NCI-H82 treated with DMSO at 0.1 percent for 48 hours (cell line): ENCODE data around the gene PRKAR2A.
"Not testable (repeated sequence)": the region's sequence is repeated elsewhere in the genome, so short reads cannot be mapped to it uniquely, and the experiment has no call there.

ENCODE experiments used
- DNase-seq: peaks from one replicate; lab custom pipeline; 2025; ENCODE audit not compliant: unreplicated experiment; lab: John Stamatoyannopoulos, UW

PRKAR2A gene

DNA sequence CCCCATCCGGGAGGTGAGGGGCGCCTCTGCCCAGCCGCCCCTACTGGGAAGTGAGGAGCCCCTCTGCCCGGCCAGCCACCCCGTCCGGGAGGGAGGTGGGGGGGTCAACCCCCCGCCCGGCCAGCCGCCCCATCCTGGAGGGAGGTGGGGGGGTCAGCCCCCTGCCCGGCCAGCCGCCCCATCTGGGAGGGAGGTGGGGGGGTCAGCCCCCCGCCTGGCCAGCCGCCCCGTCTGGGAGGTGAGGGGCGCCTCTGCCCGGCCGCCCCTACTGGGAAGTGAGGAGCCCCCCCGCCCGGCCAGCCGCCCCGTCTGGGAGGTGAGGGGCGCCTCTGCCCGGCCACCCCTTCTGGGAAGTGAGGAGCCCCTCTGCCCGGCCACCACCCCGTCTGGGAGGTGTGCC lies 113.1 kb downstream of the PRKAR2A start:
- DNase-seq: not testable (repeated sequence)

DNA sequence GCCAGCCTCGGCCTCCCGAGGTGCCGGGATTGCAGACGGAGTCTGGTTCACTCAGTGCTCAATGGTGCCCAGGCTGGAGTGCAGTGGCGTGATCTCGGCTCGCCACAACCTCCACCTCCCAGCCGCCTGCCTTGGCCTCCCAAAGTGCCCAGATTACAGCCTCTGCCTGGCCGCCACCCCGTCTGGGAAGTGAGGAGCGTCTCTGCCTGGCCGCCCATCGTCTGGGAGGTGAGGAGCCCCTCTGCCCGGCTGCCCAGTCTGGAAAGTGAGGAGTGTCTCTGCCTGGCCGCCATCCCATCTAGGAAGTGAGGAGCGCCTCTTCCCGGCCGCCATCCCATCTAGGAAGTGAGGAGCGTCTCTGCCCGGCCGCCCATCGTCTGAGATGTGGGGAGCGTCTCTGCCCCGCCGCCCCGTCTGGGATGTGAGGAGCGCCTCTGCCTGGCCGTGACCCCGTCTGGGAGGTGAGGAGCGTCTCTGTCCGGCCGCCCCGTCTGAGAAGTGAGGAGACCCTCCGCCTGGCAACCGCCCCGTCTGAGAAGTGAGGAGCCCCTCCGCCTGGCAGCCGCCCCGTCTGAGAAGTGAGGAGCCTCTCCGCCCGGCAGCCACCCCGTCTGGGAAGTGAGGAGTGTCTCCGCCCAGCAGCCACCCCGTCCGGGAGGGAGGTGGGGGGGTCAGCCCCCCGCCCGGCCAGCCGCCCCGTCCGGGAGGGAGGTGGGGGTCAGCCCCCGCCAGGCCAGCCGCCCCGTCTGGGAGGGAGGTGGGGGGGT lies 113.7 kb downstream of the PRKAR2A start:
- not testable (repeated sequence) for DNase-seq

DNA sequence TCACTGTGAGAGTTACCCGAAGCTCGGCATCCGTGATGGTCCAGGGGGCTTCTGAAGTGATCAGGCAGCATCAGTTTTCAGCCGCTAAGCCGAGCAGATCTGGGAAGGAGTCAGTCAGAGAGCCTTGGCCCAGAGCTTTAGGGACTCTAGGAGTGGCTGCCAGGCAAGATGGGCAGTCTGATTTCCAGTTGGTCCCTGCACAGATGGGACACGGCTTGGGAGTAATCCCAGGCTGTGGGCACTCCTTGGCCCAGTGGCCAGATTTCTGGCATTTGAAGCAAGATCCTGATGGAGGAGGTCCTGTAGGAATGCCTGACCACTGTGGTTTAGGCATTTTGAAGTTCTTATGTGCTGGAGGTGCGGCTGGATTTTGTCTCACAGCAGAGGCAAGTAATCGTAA lies 120.2 kb downstream of the PRKAR2A start:
- DNase-seq: no peak

DNA sequence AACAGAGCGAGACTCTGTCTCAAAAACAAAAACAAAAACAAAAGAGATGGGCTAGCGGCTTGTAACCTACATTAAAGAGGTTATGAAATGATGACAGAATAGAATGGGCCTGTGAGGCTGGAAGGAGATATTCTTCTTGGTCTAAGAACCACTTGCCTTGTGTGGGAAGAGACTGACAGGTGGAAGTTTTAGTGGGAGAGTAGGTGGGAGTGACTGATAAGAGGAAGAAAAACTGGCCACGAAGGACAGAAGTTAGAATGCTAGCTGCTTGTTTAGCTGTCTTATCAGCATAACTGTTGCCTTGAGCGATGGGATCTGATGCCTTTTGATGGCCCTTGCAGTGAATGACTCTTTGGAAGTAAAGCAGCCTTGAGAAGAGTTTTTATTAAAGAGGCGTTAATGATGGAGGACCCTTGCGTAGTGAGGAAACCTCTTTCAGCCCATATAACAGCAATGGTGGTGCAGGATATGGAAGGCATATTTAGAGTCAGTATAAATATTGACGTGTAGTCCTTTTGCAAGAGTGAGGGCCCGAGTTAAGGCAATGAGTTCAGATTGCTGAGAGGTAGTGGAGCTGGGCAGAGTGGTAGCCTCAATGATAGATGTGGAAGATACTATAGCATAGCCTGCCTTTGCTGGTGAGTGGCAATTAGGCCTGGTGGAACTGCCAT lies 122.4 kb downstream of the PRKAR2A start:
- DNase-seq: not testable (repeated sequence)

DNA sequence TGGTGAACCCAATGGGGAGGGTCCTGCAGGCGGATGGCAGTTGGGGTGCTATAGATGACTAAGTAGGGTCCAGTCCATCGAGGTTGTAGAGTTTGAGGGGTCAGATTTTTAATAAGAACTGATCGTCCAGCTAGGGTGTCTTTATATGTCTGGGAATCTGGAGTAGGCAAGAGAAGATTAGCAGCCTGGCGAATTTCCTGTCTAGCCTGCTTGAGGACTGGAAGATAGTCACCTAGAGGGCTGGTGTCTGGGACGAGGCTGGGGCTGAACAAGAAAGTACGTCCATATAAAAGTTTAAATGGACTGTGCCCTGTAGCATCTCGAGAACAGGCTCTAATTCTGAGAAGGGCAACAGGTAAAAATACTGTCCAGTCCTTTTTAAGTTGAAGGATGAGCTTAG lies 123.9 kb downstream of the PRKAR2A start:
- no peak for DNase-seq

DNA sequence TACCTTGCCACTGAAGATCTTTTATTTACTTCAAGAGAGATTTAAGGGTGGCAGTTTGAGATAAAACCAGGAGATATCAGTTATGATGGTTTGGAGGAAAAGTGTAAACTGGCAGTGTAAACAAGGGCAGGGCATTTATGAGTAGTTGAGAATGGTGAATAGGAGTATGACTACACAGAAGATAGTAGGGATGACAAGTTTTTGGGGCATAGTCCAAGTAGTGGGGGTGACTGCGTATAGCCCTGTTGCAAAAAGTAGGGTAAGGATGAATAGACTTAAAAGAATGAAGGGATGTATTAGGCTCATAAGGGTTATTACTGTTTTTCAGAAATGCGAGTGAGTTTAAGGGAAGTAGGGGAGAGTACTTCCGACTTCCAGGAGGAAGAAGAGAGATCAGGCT lies 124.4 kb downstream of the PRKAR2A start:
- not testable (repeated sequence) for DNase-seq

DNA sequence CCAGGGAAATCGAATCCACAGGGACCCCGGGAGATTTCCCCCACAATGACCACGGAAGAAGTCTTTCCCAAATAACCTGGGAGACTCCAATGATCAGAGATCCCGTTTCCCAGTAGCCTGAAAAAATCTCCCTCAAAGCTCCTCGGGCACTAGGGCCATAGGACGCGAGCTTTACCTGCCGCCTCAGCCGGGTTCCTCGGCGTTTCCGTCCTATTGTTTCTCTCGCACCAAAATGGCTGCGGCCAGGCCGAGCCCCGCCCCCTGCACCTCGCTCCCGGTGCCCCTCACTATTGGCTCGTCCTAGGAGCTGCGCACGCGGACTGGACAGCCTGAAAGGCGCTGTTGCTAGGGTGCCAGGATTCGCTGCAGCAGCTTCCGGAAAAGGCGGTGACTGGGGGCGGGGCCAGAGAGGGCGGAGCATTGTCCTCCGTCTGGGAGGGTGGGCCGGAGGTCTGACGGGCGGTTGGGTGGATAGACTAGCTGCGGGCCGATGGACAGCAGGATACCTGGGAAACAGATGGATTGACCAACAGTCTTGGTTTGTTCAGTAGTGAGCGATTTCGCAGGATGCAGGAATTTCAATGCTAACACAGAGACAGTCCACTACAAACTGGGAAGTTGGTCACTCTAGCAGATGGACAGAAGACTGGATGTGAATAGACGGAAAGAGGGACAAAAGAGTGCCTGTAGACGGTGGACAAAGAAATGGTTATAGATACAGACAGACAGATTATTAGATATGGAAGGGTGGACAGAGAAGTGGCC lies 130.5 kb downstream of the PRKAR2A start, which contains the start of gene IP6K2:
IP6K2 (minus strand) TSS at position 240 of the 765 bp plus-strand sequence. CDS start 21,930 bp downstream, outside the sequence.
- DNase-seq: peak; percentile 81

DNA sequence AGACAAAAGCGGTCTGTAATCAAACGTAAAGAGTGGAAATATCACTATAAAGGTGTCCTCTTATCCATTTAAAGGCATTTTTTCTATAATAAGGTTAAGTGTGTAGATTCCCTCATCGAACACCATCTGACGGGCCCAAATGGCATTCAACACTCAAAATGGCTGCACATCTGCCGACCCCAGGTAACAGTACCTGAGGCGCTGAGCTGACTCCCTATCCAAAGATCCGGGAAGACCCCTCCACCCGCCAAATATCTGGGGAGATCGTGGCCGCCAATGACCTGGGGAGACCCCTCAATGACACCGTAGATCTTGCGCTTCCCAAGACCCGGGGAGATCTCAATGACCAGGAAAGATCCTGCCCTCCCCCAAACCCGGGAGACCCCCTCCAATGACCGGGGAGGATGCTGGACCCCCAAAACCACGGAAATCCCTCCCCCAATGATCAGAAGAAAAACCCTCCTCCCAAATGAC lies 131.1 kb downstream of the PRKAR2A start:
- DNase-seq: no peak

DNA sequence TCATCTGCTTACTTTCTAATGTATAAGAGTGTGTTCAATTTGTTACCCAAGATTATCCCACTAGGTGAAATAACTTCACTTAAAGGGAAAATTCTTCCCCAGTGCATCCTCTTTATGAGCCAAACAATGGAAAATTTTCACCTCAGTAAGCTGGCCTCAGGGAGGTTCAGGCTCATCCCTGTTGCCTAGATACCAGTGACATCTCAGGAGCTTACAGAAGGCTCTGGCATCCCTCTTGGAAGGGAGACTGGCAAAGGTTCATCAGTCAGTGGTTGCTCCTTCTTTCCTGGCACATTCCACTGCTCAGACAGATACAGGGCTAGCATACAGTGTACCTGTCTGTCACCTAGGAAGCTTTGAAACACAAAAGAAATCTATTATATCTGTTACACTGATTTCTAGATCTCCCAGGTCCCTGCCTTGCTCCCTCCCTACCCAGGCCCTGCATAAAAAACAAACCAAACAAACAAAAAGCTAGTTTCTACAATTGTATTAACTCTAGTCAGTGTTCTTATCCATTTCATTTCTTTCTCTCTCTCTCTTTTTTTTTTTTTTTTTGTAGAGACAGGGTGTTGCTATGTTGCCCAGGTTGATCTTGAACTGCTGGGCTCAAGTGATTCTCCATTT lies 132.4 kb downstream of the PRKAR2A start:
- DNase-seq: no peak

DNA sequence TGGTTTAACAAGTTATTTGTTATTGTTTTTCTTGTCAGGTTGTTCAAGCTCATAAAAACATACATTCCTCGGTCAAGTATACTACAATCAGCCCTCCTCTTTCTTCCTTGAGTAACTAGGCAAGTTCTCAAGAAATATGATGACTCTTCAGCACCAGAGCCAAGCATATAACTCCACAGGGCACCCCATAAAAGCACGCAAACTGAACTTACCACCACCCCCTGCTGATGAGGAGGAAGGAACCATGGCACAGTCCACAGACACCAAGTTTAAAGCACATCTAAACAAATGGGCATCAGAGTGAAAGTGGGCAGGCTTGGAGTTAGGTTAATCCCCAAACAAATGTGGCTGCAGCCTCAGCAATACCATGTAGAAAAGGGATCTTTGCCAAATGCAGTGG lies 135.9 kb downstream of the PRKAR2A start:
- no peak for DNase-seq

DNA sequence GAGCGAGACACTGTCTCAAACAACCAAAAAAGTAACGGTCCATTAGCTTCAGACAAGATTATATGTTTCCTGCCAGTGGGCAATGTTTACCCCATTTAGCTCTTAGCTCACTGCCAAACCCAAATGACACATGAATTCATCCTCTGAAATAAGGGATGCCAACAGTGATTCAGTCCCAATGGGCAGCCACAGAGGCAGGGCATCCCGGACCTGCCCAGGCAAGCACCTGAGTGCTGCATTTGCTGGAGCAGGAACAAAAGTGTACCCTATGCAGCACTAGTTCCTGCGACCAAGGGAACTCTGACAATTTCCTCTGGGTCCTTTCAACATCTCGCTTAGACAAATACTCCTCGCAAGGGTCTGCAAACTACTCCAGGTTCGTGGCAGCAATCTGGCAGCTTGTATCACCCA lies 138.6 kb downstream of the PRKAR2A start:
- DNase-seq: no peak

DNA sequence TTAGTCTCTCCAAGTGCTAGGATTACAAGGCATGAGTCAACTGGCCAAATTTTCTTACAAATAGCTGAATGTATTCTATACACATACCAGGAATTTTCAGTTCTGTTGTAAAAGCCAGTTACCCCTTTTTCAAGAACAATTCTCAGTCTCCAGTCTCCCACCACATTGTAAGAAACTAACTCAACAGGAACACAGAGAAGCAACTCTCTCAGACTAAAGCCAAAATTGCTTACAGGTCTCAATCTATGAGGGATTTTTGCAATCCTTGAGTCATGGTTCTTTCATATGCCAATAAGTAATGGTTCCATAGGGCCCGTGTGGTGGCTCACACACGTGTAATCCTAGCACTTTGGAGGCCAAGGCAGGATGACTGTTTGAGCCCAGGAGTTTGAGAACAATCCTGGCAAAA lies 139.2 kb downstream of the PRKAR2A start:
- no peak for DNase-seq

DNA sequence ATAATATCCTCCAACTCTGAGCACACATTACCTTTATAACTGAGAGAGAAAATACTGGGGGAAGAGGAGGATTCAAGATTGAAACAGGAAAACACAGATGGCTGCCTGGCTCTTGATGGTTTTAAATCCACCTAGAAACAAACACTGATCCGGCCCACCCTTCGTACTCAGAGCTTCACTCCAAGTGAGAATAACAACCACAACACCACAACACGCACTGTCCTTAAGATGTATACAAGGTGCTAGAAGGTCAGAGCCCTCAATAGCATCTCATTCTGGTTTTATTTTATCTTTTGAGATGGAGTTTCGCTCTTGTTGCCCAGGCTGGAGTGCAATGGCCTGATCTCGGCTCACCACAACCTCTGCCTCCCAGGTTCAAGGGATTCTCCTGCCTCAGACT lies 140.5 kb downstream of the PRKAR2A start:
- DNase-seq: no peak

DNA sequence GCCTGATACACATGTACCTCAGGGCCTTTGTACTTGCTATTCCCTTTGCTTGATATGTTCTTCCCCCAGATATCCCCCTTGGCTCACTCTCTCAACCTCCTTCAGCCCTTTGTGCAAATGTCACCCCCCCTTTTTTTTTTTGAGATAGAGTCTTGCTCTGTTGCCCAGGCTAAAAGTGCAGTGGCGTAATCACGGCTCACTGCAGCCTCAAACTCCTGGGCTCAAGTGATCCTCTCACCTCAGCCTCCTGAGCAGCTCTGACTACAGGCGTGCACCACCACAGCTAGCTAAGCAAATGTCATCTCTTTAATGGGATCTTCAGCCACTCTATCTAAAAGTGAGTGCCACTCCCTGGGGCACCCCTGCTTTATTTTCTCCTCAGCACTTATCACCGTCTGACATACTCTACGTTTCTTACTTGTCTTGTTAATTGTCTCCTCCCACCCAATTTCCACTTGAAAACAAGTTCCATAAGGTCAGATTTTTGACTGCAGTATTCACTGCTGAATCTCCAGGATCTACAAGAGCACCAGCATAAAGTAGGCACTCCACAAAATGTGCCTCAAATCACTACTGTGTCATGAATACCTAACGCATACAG lies 145.3 kb downstream of the PRKAR2A start:
- no peak for DNase-seq

DNA sequence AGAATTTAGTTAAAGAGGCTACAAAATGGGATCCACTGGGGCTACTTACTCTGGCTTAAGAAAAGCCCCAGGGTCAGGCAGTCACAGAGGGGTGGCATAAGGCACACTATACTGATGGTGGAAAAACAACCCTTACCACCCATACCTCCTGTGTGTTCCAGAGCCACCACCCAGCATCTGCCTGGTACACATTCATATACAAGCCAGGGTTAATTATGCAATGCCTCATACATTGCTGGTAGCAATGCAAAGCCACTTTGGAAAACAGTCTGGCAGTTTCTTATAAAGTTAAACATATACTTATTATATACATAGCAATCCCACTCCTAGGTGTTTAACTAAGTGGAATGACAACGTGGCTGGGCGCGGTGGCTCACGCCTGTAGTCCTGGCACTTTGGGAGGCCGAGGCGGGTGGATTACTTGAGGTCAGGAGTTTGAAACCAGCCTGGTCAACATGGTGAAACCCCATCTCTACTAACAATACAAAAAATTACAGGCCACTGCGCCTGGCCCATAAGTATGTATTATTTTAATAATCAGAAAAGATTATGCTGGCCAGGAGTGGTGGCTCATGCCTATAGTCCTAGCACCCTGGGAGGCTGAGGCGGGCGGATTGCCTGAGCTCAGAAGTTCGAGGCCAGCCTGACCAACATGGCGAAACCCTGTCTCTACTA lies 146.8 kb downstream of the PRKAR2A start:
- no peak for DNase-seq

DNA sequence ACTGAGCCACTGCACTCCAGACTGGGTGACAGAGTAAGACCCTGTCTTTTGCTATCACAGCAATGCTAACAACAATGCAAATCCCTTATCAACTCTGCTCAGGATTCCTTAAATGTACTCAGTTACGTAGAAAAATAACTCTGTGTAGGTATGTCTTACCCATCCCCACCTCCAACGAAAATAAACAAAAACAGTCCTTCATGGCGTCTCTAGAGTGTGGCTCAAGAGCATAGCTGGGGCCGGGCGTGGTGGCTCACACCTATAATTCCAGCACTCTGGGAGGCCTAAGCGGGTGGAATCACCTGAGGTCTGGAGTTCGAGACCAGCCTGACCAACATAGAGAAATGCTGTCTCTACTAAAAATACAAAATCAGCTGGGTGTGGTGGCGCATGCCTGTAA lies 148.8 kb downstream of the PRKAR2A start:
- no peak for DNase-seq

DNA sequence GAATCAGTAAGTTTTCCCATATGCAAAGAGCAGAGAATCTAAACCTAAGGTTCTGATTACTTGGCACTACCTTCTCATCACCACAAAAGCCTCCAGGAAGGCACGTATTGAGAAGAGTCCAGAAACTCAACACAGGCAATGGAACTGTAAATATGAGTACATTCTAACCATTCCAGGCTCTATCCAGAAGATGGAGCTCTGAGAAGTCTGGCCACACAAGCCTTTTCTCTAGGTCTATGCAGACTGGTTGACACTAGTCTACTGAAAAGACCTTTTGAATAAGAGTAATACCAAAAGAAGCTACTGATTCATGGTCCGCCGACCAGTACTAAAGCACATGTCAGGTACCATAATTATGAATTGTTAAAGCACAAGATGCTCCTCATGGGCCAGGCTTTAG lies 149.7 kb downstream of the PRKAR2A start:
- DNase-seq: no peak

DNA sequence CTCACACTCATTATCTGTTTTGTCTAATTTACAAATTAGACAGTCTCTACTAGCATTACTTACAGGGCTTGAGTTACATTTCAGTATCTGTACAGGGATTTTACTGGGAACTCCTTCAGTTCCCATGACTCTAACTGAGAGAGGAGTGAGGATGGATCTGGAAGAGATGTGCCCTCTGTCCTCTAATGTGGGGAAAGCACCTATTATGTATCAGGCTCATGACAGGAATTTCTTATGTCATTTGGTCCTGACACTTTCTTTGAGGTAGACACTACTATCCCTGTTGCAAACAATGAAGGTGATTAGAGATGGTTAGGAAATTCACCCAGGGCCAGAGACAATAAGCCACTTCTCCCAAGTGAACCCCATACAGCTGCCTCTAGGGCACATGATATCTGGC lies 151.1 kb downstream of the PRKAR2A start:
- no peak for DNase-seq
